ENCODE measurements around the gene VSTM2L.
A peak's percentile ranks its signal among the peaks of the same experiment; 100 is the strongest.

DNA sequence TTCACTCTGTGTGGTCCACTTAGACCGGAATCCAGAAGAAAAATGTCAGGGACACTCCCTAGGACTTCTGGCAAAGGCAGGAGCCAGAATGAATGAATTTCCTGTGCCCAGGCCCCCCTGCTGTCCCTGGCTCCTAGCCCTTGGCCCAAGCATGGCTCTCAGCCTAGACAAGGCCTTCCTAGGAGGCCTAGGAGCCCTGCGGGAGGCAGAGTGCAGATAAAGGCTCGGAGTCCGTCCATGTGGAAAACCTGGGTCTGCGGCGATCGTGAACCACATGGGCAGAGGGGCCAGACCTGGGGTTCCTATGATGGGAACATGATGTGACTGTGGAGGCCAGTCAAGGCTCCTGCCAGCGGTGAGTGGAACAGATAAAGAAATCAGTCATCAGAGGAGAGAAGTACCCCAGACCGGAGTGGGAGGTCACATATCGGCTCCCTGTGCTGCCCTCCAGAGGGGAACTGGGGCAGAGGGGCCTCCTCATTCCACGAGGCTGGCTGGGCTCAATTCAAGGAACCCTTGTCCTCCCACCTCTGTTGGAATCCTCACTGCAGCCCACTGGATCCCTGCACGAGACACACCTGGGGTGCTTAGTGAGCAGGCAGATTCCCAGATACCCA is 5.9 kb upstream of the VSTM2L start:
- TF ChIP-seq, protein P1, sequence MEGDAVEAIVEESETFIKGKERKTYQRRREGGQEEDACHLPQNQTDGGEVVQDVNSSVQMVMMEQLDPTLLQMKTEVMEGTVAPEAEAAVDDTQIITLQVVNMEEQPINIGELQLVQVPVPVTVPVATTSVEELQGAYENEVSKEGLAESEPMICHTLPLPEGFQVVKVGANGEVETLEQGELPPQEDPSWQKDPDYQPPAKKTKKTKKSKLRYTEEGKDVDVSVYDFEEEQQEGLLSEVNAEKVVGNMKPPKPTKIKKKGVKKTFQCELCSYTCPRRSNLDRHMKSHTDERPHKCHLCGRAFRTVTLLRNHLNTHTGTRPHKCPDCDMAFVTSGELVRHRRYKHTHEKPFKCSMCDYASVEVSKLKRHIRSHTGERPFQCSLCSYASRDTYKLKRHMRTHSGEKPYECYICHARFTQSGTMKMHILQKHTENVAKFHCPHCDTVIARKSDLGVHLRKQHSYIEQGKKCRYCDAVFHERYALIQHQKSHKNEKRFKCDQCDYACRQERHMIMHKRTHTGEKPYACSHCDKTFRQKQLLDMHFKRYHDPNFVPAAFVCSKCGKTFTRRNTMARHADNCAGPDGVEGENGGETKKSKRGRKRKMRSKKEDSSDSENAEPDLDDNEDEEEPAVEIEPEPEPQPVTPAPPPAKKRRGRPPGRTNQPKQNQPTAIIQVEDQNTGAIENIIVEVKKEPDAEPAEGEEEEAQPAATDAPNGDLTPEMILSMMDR (IDR thresholded peaks at IDR 0.05; ENCODE audit: borderline replicate concordance, extremely low read depth, low read length, poor library complexity, severe bottlenecking), result peak; percentile 39
- no peak for TF ChIP-seq EZH2 (IDR thresholded peaks at IDR 0.05; ENCODE audit: borderline replicate concordance, low read depth, low read length, severe bottlenecking)

All from DND-41 (cell line).